Measurements from ENCODE around the gene CNGA2.
A peak's percentile ranks its signal among the peaks of the same experiment; 100 is the strongest.

CNGA2 gene

GRCh38 chrX:151710457-151710856 is 24.1 kb upstream of the CNGA2 start:
- DNase-seq (ENCODE audit: low read depth) = no peak
- no peak for TF ChIP-seq CTCF (IDR thresholded peaks at IDR 0.05; ENCODE audit: low read depth, low read length, missing control alignments)
- in situ Hi-C loops (cut with HindIII; ENCODE audit: low sequenced_read_pairs) = no loop called here
- no peak overlapping the region for H3K4me3 ChIP-seq (ENCODE audit: low read depth, low read length)

GRCh38 chrX:151711154-151711553 is 23.4 kb upstream of the CNGA2 start:
- TF ChIP-seq CTCF (IDR thresholded peaks at IDR 0.05; ENCODE audit: low read depth, low read length, missing control alignments) = no peak
- no peak for DNase-seq (ENCODE audit: low read depth)
- in situ Hi-C loops (cut with HindIII; ENCODE audit: low sequenced_read_pairs) = no loop called here
- no peak overlapping the region for H3K4me3 ChIP-seq (ENCODE audit: low read depth, low read length)

- no peak for TF ChIP-seq CTCF (IDR thresholded peaks at IDR 0.05; ENCODE audit: low read depth, low read length, missing control alignments)
- no peak for DNase-seq (ENCODE audit: low read depth)
- H3K4me3 ChIP-seq (ENCODE audit: low read depth, low read length) = no peak overlapping the region
- in situ Hi-C loops (cut with HindIII; ENCODE audit: low sequenced_read_pairs) = no loop called here
Observed at GRCh38 chrX:151711787-151712186, 22.8 kb upstream of the CNGA2 start.

GRCh38 chrX:151712253-151712652 is 22.3 kb upstream of the CNGA2 start:
- H3K4me3 ChIP-seq (ENCODE audit: low read depth, low read length) = no peak overlapping the region
- in situ Hi-C loops (cut with HindIII; ENCODE audit: low sequenced_read_pairs) = no loop called here
- no peak for TF ChIP-seq CTCF (IDR thresholded peaks at IDR 0.05; ENCODE audit: low read depth, low read length, missing control alignments)
- DNase-seq (ENCODE audit: low read depth) = no peak

GRCh38 chrX:151713849-151714248 is 20.7 kb upstream of the CNGA2 start:
- in situ Hi-C loops (cut with HindIII; ENCODE audit: low sequenced_read_pairs) = no loop called here
- TF ChIP-seq CTCF (IDR thresholded peaks at IDR 0.05; ENCODE audit: low read depth, low read length, missing control alignments) = peak; percentile 45
- DNase-seq (ENCODE audit: low read depth) = no peak
- H3K4me3 ChIP-seq (ENCODE audit: low read depth, low read length) = no peak overlapping the region

- no peak overlapping the region for H3K4me3 ChIP-seq (ENCODE audit: low read depth, low read length)
- DNase-seq (ENCODE audit: low read depth) = no peak
- in situ Hi-C loops (cut with HindIII; ENCODE audit: low sequenced_read_pairs) = no loop called here
- TF ChIP-seq CTCF (IDR thresholded peaks at IDR 0.05; ENCODE audit: low read depth, low read length, missing control alignments) = no peak
Observed at GRCh38 chrX:151714362-151714761, 20.2 kb upstream of the CNGA2 start.

GRCh38 chrX:151715752-151716151 is 18.8 kb upstream of the CNGA2 start, which contains the start of gene FATE1:
FATE1 (plus strand) TSS chrX:151716035; CDS start chrX:151716120, 85 bp downstream.
- TF ChIP-seq CTCF (IDR thresholded peaks at IDR 0.05; ENCODE audit: low read depth, low read length, missing control alignments) = no peak
- no peak within 1 kb of the TSS for H3K4me3 ChIP-seq (ENCODE audit: low read depth, low read length)
- no peak for DNase-seq (ENCODE audit: low read depth)
- in situ Hi-C loops (cut with HindIII; ENCODE audit: low sequenced_read_pairs) = no loop called here

All from astrocyte of the cerebellum (primary cell).